ENCODE data around the gene ASB16. TPM values are rescaled to one million over a fixed set of nuclear protein-coding genes. Genes with fewer than 3 reads are reported as not detected.

ASB16 gene
- polyA plus RNA-seq, 1 donor from 2014 or later = not detected

- TF ChIP-seq CTCF (IDR thresholded peaks at IDR 0.05; ENCODE audit: poor library complexity, severe bottlenecking) (no peak), EZH2 (IDR thresholded peaks at IDR 0.05; ENCODE audit: borderline replicate concordance, insufficient read depth, low read length, poor library complexity, severe bottlenecking) (no peak), TAF1 (IDR thresholded peaks at IDR 0.05; ENCODE audit: low read depth) (no peak), MXI1 (conservative IDR thresholded peaks at IDR 0.05; ENCODE audit: poor library complexity, severe bottlenecking) (no peak), REST (IDR thresholded peaks at IDR 0.05; ENCODE audit: borderline replicate concordance) (no peak), RAD21 (conservative IDR thresholded peaks at IDR 0.05) (no peak), EP300 (conservative IDR thresholded peaks at IDR 0.05; ENCODE audit: poor library complexity, severe bottlenecking) (no peak), POLR2AphosphoS5 (IDR thresholded peaks at IDR 0.05) (no peak), SMC3 (conservative IDR thresholded peaks at IDR 0.05; ENCODE audit: poor library complexity) (no peak)
- Histone ChIP-seq H3K9ac (ENCODE audit: low read length) (no peak overlapping the region), H3K36me3 (ENCODE audit: insufficient read depth, low read length) (no peaks in the 10 kb centered on the region), H3K27ac (ENCODE audit: low read length) (no peak overlapping the region), H3K79me2 (replicated peaks; ENCODE audit: insufficient read depth, low read length) (peaks cover 34% of the 10 kb centered on the region), H4K20me1 (ENCODE audit: insufficient read depth) (no peaks in the 10 kb centered on the region), H2AFZ (ENCODE audit: low read depth, low read length) (no peak overlapping the region), H3F3A (ENCODE audit: insufficient read depth, low read length, poor library complexity, severe bottlenecking) (no peaks in the 10 kb centered on the region), H3K9me3 (ENCODE audit: low read length) (no peaks in the 10 kb centered on the region), H3K4me2 (ENCODE audit: low read length) (no peak overlapping the region), H3K27me3 (ENCODE audit: insufficient read depth, low read depth, low read length) (no peaks in the 10 kb centered on the region), H3K9me2 (ENCODE audit: insufficient read depth, low read length) (no peaks in the 10 kb centered on the region), H3K4me3 (ENCODE audit: low read length) (peak overlapping the region; percentile 5)
Measured at GRCh38 chr17:44184212-44184810, 13.8 kb downstream of the ASB16 start.

- Histone ChIP-seq H3K4me2 (ENCODE audit: low read length) (peak within 1 kb of the TSS; percentile 100), H3K9me2 (ENCODE audit: insufficient read depth, low read length) (no peaks in the 10 kb centered on the region), H3K9ac (ENCODE audit: low read length) (peak within 1 kb of the TSS; percentile 89), H3F3A (ENCODE audit: insufficient read depth, low read length, poor library complexity, severe bottlenecking) (no peaks in the 10 kb centered on the region), H3K79me2 (replicated peaks; ENCODE audit: insufficient read depth, low read length) (peaks cover 34% of the 10 kb centered on the region), H3K4me3 (ENCODE audit: low read length) (peak within 1 kb of the TSS; percentile 92), H3K27me3 (ENCODE audit: insufficient read depth, low read depth, low read length) (no peaks in the 10 kb centered on the region), H2AFZ (ENCODE audit: low read depth, low read length) (peak within 1 kb of the TSS; percentile 61), H4K20me1 (ENCODE audit: insufficient read depth) (no peaks in the 10 kb centered on the region), H3K27ac (ENCODE audit: low read length) (peak within 1 kb of the TSS; percentile 92), H3K36me3 (ENCODE audit: insufficient read depth, low read length) (no peaks in the 10 kb centered on the region), H3K9me3 (ENCODE audit: low read length) (no peaks in the 10 kb centered on the region)
- no peak for TF ChIP-seq CTCF (IDR thresholded peaks at IDR 0.05; ENCODE audit: poor library complexity, severe bottlenecking)
- peak; percentile 68 for TF ChIP-seq EP300 (conservative IDR thresholded peaks at IDR 0.05; ENCODE audit: poor library complexity, severe bottlenecking)
- TF ChIP-seq TAF1 (IDR thresholded peaks at IDR 0.05; ENCODE audit: low read depth) = peak; percentile 72
- TF ChIP-seq MXI1 (conservative IDR thresholded peaks at IDR 0.05; ENCODE audit: poor library complexity, severe bottlenecking) = peak; percentile 84
- peak; percentile 85 for TF ChIP-seq POLR2AphosphoS5 (IDR thresholded peaks at IDR 0.05)
- TF ChIP-seq REST (IDR thresholded peaks at IDR 0.05; ENCODE audit: borderline replicate concordance) = no peak
- peak; percentile 57 for TF ChIP-seq RAD21 (conservative IDR thresholded peaks at IDR 0.05)
- peak; percentile 59 for TF ChIP-seq SMC3 (conservative IDR thresholded peaks at IDR 0.05; ENCODE audit: poor library complexity)
- TF ChIP-seq EZH2 (IDR thresholded peaks at IDR 0.05; ENCODE audit: borderline replicate concordance, insufficient read depth, low read length, poor library complexity, severe bottlenecking) = no peak
Measured at GRCh38 chr17:44186307-44187130, 16.0 kb downstream of the ASB16 start, which contains the start of gene TMUB2. Gene TMUB2, plus strand, starts transcription at chr17:44186972. Its CDS starts 737 bp downstream, at chr17:44187709.
